Endothelial cell of umbilical vein (primary cell): ENCODE measurements around the gene PTPRT. TPM values are rescaled to one million over a fixed set of nuclear protein-coding genes. Genes with fewer than 3 reads are reported as not detected.

Experiments used
- BruUV-seq: library from RNA; stranded (reverse); fragments of 400-500 nt; replicated peaks from 2 replicates; lab custom pipeline; 2021; lab: Mats Ljungman, UMichigan
- CTCF ChIA-PET: fragments of 300-600, 350-600 bp; sonication (Branson Sonifier 250); formaldehyde crosslinking; loops from one replicate; lab custom pipeline; 2021; ENCODE audit warnings: antibody characterized with exemption, inconsistent platforms; lab: Charles Lee
- POLR2A ChIA-PET: fragments of 300-600, 350-600 bp; sonication (Branson Sonifier 250); formaldehyde crosslinking; loops from one replicate; lab custom pipeline; 2021; ENCODE audit warnings: antibody characterized with exemption, inconsistent platforms; lab: Charles Lee
- DNase-seq: peaks from one replicate; pipeline ENCODE4 v3.0.0-alpha.2; 2011; ENCODE audit warnings: low read depth, low spot score
- FAIRE-seq: peaks from 2 replicates; lab custom pipeline; 2011; peaks lifted over from hg19 to GRCh38; lab: Jason Lieb, UNC
- H2AFZ ChIP-seq: 2 replicates; pipeline ENCODE4 v1.6.0; 2012; ENCODE audit warnings: low read depth, low read length, control low read depth, inconsistent platforms
- H3K27ac ChIP-seq: 2 replicates; pipeline ENCODE4 v1.5.1; 2011; ENCODE audit warnings: low read depth, mild to moderate bottlenecking, control low read depth, low read length, moderate library complexity; ENCODE audit not compliant: insufficient read depth
- H3K27me3 ChIP-seq, 2 experiments: 2 replicates each; pipeline versions ENCODE4 v1.6.0 to v1.6.1; 2011; ENCODE audit warnings: low read length in 2 of 2, mixed read lengths in 1 of 2; ENCODE audit not compliant: control insufficient read depth in 2 of 2, insufficient read depth in 2 of 2
- H3K36me3 ChIP-seq, 2 experiments: 2 replicates in 1 of 2; 3 replicates in 1 of 2; pipeline ENCODE4 v1.5.1; 2011; ENCODE audit warnings: low read length in 2 of 2, mild to moderate bottlenecking in 1 of 2, moderate library complexity in 1 of 2; ENCODE audit not compliant: control insufficient read depth in 2 of 2, insufficient read depth in 2 of 2; ENCODE audit errors: extremely low read depth in 1 of 2
- H3K4me1 ChIP-seq: 3 replicates; pipeline ENCODE4 v1.5.1; 2011; ENCODE audit warnings: mild to moderate bottlenecking, low read length; ENCODE audit not compliant: control insufficient read depth, insufficient read depth; ENCODE audit errors: extremely low read depth
- H3K4me2 ChIP-seq: 2 replicates; pipeline ENCODE4 v1.6.1; 2011; ENCODE audit warnings: low read length, control low read depth, mixed read lengths; ENCODE audit not compliant: insufficient read depth
- H3K4me3 ChIP-seq, 3 experiments: fragments of 200-600 bp in 1 of 3; sonication (generic), shearing (Covaris generic) in 1 of 3; replicated peaks in 1 of 3; 2 replicates each; pipeline ENCODE4 v1.5.1; 2011 to 2016; ENCODE audit warnings: control low read depth in 3 of 3, low read length in 3 of 3, mild to moderate bottlenecking in 2 of 3, inconsistent platforms in 1 of 3, low read depth in 1 of 3, moderate library complexity in 1 of 3; ENCODE audit not compliant: insufficient read depth in 1 of 3
- H3K79me2 ChIP-seq: 2 replicates; pipeline ENCODE4 v1.6.0; 2012; ENCODE audit warnings: low read length, inconsistent platforms; ENCODE audit not compliant: control insufficient read depth, insufficient read depth
- H3K9ac ChIP-seq: replicated peaks from 2 replicates; pipeline ENCODE3; 2011; ENCODE audit warnings: low read length, control low read depth; ENCODE audit not compliant: insufficient read depth; ENCODE audit errors: extremely low read depth
- H3K9me1 ChIP-seq: replicated peaks from 3 replicates; pipeline ENCODE4 v1.6.0; 2011; ENCODE audit warnings: mild to moderate bottlenecking, low read length; ENCODE audit not compliant: control insufficient read depth, insufficient read depth; ENCODE audit errors: extremely low read depth
- H3K9me3 ChIP-seq: replicated peaks from 2 replicates; pipeline ENCODE4 v1.5.1; 2012; ENCODE audit warnings: low read length, inconsistent platforms; ENCODE audit not compliant: control insufficient read depth, insufficient read depth
- H4K20me1 ChIP-seq: replicated peaks from 2 replicates; pipeline ENCODE3; 2011; ENCODE audit warnings: mild to moderate bottlenecking, low read length; ENCODE audit not compliant: control insufficient read depth, insufficient read depth; ENCODE audit errors: extremely low read depth
- EZH2 ChIP-seq: IDR thresholded peaks from 2 replicates; pipeline ENCODE4 v1.6.1; 2012; ENCODE audit warnings: borderline replicate concordance, low read depth, mild to moderate bottlenecking, moderate library complexity, low read length, inconsistent platforms; ENCODE audit not compliant: severe bottlenecking
- FOS ChIP-seq: IDR thresholded peaks from 2 replicates; pipeline ENCODE4 v1.6.1; 2011; ENCODE audit warnings: mild to moderate bottlenecking, low read length, moderate library complexity, borderline replicate concordance; ENCODE audit not compliant: insufficient read depth
- GATA2 ChIP-seq: IDR thresholded peaks from 2 replicates; pipeline ENCODE4 v1.7.0; 2011; ENCODE audit warnings: low read depth, mild to moderate bottlenecking, moderate library complexity, mixed read lengths, low read length; ENCODE audit not compliant: insufficient read length, insufficient read depth
- JUN ChIP-seq: IDR thresholded peaks from 2 replicates; pipeline ENCODE4 v1.6.1; 2011; ENCODE audit warnings: borderline replicate concordance, low read depth; ENCODE audit not compliant: insufficient read length, insufficient read depth
- MYC ChIP-seq: IDR thresholded peaks from one replicate; pipeline ENCODE4 v1.6.1; 2011; ENCODE audit warnings: mild to moderate bottlenecking, low read depth, low read length
- POLR2A ChIP-seq: IDR thresholded peaks from 2 replicates; pipeline ENCODE4 v1.6.1; 2012; ENCODE audit warnings: low read depth, mild to moderate bottlenecking, control low read depth, low read length
- POLR2AphosphoS5 ChIP-seq: IDR thresholded peaks from 2 replicates; pipeline ENCODE4 v1.6.1; 2012; ENCODE audit warnings: low read depth, mild to moderate bottlenecking, control low read depth, low read length, moderate library complexity; ENCODE audit not compliant: insufficient read depth
- dilution Hi-C: fragments of 300-500 bp; cut with MboI; formaldehyde crosslinking; loops from one replicate; pipeline ENCODE4 v1.15.0; 2019; ENCODE audit warnings: low sequenced_read_pairs; ENCODE audit not compliant: extremely low pct_ligation_motif_present
- intact Hi-C: fragments of 100-400 bp; cut with micrococcal nuclease; formaldehyde crosslinking; loops from one replicate; pipeline ENCODE4 v1.10.0; 2022
- polyA plus RNA-seq, 4 experiments: library from polyadenylated mRNA; depleted of rRNA in 3 of 4; stranded (reverse) in 3 of 4; unstranded in 1 of 4; fragments of >200 nt; gene quantifications; 2 replicates each; pipeline versions ENCODE4 v1.2.1 to v1.2.3, GENCODE V29; 2011 to 2012; ENCODE audit warnings: missing spikeins in 1 of 4
- total RNA-seq: library from RNA; stranded (reverse); gene quantifications from 2 replicates; pipeline ENCODE4 v1.2.3, GENCODE V29; 2021
- TF ChIP-seq, protein P1 (sequence below): IDR thresholded peaks from 2 replicates; pipeline ENCODE4 v1.6.1; 2011; ENCODE audit not compliant: insufficient read depth, insufficient read length
- TF ChIP-seq, protein P2 (sequence below), 2 donors: IDR thresholded peaks; 1 replicate in 1 of 2; 2 replicates in 1 of 2; pipeline ENCODE4 v1.5.1; 2011; ENCODE audit warnings: low read length in 2 of 2, mild to moderate bottlenecking in 2 of 2, moderate library complexity in 2 of 2, control low read depth in 1 of 2, inconsistent platforms in 1 of 2, low read depth in 1 of 2; ENCODE audit not compliant: insufficient read depth in 1 of 2; ENCODE audit errors: extremely low read depth in 1 of 2

Gene PTPRT
- total and polyA plus RNA-seq, 2 donors (not counting 3 experiments of a cell fraction or from before 2014, with no cell fraction given) = not detected

DNA sequence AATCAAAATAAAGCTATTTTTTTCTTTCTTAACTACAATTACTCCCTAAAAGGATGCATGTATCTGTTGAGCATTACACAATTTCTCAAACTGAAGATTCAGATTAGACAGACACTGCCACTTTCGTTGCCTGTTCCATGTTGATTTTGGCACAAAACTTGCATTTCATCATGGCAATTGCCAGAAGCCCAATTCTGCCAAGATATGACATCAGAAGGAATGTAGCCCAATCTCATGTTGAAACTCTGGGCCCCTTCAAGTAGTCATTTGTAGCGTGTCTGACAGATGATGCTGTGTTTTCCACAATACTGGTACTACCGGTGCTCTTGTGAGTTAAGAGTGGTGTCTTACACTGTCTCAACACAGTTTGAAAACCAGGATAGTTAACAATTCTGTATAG is 705.4 kb downstream of the PTPRT start:
- no TSS peak for BruUV-seq
- FAIRE-seq (no peak), DNase-seq (no peak)
- POLR2A ChIA-PET = no interaction called here
- Histone ChIP-seq H3K27ac (no peak overlapping the region), H3K27me3 (no peaks in the 10 kb centered on the region), H4K20me1 (no peaks in the 10 kb centered on the region), H3K9ac (no peak overlapping the region), H2AFZ (no peak overlapping the region), H3K9me1 (no peaks in the 10 kb centered on the region), H3K79me2 (no peaks in the 10 kb centered on the region), H3K4me2 (no peak overlapping the region), H3K4me3 (no peak overlapping the region), H3K9me3 (peaks cover 5% of the 10 kb centered on the region), H3K4me1 (no peaks in the 10 kb centered on the region), H3K36me3 (no peaks in the 10 kb centered on the region)
- CTCF ChIA-PET = no interaction called here
- TF ChIP-seq POLR2AphosphoS5 = no peak
- TF ChIP-seq, protein P1, sequence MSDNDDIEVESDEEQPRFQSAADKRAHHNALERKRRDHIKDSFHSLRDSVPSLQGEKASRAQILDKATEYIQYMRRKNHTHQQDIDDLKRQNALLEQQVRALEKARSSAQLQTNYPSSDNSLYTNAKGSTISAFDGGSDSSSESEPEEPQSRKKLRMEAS = no peak
- TF ChIP-seq EZH2 = no peak
- no peak for TF ChIP-seq GATA2
- TF ChIP-seq, protein P2, sequence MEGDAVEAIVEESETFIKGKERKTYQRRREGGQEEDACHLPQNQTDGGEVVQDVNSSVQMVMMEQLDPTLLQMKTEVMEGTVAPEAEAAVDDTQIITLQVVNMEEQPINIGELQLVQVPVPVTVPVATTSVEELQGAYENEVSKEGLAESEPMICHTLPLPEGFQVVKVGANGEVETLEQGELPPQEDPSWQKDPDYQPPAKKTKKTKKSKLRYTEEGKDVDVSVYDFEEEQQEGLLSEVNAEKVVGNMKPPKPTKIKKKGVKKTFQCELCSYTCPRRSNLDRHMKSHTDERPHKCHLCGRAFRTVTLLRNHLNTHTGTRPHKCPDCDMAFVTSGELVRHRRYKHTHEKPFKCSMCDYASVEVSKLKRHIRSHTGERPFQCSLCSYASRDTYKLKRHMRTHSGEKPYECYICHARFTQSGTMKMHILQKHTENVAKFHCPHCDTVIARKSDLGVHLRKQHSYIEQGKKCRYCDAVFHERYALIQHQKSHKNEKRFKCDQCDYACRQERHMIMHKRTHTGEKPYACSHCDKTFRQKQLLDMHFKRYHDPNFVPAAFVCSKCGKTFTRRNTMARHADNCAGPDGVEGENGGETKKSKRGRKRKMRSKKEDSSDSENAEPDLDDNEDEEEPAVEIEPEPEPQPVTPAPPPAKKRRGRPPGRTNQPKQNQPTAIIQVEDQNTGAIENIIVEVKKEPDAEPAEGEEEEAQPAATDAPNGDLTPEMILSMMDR (IDR thresholded peaks at IDR 0.05; ENCODE audit: extremely low read depth in 1 of 2, insufficient read depth in 1 of 2, low read depth in 1 of 2, low read length in 2 of 2) = no peak
- TF ChIP-seq JUN = no peak
- no peak for TF ChIP-seq POLR2A
- TF ChIP-seq MYC = no peak
- TF ChIP-seq FOS = no peak
- intact Hi-C loops (no loop called here), dilution Hi-C loops (no loop called here)
